HepG2 (cell line): ENCODE data around the gene TIRAP. TPM values are rescaled to one million over a fixed set of nuclear protein-coding genes. Genes with fewer than 3 reads are reported as not detected.

Experiments used
- ATAC-seq: fragments of 200-7000 bp; cut with Tn5 transposase; 3 replicates; pipeline ENCODE4 v1.9.1; 2020; ENCODE audit warnings: mild to moderate bottlenecking, moderate library complexity
- BruUV-seq: library from RNA; stranded (reverse); fragments of 400-500 nt; replicated peaks from 2 replicates; lab custom pipeline; 2021; lab: Mats Ljungman, UMichigan
- CTCF ChIA-PET: fragments of 300-600 bp; formaldehyde crosslinking; extraction: SDS; loops from one replicate; lab custom pipeline; 2021; ENCODE audit warnings: low total read pairs, inconsistent platforms, low intra/inter-chr PET ratio; lab: Yijun Ruan, JAX
- POLR2A ChIA-PET: fragments of 350-600 bp; sonication (Branson Sonifier 250); formaldehyde crosslinking; loops from one replicate; lab custom pipeline; 2020; ENCODE audit warnings: antibody characterized with exemption, inconsistent platforms; lab: Yijun Ruan, JAX
- DNase-seq: peaks from one replicate; pipeline ENCODE4 v3.0.0-alpha.2; 2015; ENCODE audit warnings: low spot score
- FAIRE-seq: peaks from 3 replicates; lab custom pipeline; 2011; peaks lifted over from hg19 to GRCh38; lab: Jason Lieb, UNC
- H2AFZ ChIP-seq: one replicate; pipeline ENCODE4 v1.6.1; 2011; ENCODE audit warnings: low read length, inconsistent platforms
- H3K27ac ChIP-seq: fragments of 300-600 bp; 3 replicates; pipeline ENCODE4 v1.8.0; 2011; ENCODE audit warnings: mixed run types, mild to moderate bottlenecking, mixed read lengths, low read length, inconsistent platforms; ENCODE audit not compliant: insufficient read depth; ENCODE audit errors: extremely low read length
- H3K27me3 ChIP-seq, 2 experiments: fragments of 200-600 bp in 1 of 2; 2 replicates in 1 of 2; 3 replicates in 1 of 2; pipeline versions ENCODE4 v1.6.0 to v1.8.0; 2011; ENCODE audit warnings: low read length in 2 of 2, mild to moderate bottlenecking in 2 of 2, moderate library complexity in 2 of 2, inconsistent platforms in 1 of 2; ENCODE audit not compliant: insufficient read depth in 2 of 2, control insufficient read depth in 1 of 2
- H3K36me3 ChIP-seq, 2 experiments: fragments of 200-600 bp in 1 of 2; replicated peaks in 1 of 2; 2 replicates in 1 of 2; 3 replicates in 1 of 2; pipeline versions ENCODE4 v1.5.1 to v1.8.0; 2011; ENCODE audit warnings: low read length in 2 of 2, inconsistent platforms in 1 of 2; ENCODE audit not compliant: insufficient read depth in 2 of 2, control insufficient read depth in 1 of 2
- H3K4me1 ChIP-seq: 2 replicates; pipeline ENCODE4 v1.5.1; 2012; ENCODE audit warnings: low read length, inconsistent platforms; ENCODE audit not compliant: insufficient read depth
- H3K4me2 ChIP-seq: 2 replicates; pipeline ENCODE4 v1.6.0; 2011; ENCODE audit warnings: low read depth, low read length, inconsistent platforms
- H3K4me3 ChIP-seq, 3 experiments: fragments of 200-600 bp in 1 of 3; sonication (generic), shearing (Covaris generic) in 1 of 3; replicated peaks in 1 of 3; 2 replicates each; pipeline ENCODE4 v1.5.1; 2011 to 2016; ENCODE audit warnings: low read length in 3 of 3, inconsistent platforms in 2 of 3, low read depth in 2 of 3, mild to moderate bottlenecking in 2 of 3, control low read depth in 1 of 3, mixed read lengths in 1 of 3; ENCODE audit not compliant: insufficient read depth in 1 of 3
- H3K79me2 ChIP-seq: one replicate; pipeline ENCODE4 v1.6.1; 2011; ENCODE audit warnings: low read length, inconsistent platforms; ENCODE audit not compliant: insufficient read depth
- H3K9ac ChIP-seq: 2 replicates; pipeline ENCODE4 v1.6.0; 2011; ENCODE audit warnings: mild to moderate bottlenecking, low read depth, low read length, inconsistent platforms; ENCODE audit not compliant: insufficient read depth
- H3K9me3 ChIP-seq: 2 replicates; pipeline ENCODE4 v1.5.1; 2012; ENCODE audit warnings: mild to moderate bottlenecking, low read length
- H4K20me1 ChIP-seq: 2 replicates; pipeline ENCODE4 v1.6.0; 2011; ENCODE audit warnings: inconsistent platforms, mild to moderate bottlenecking, low read length, moderate library complexity; ENCODE audit not compliant: insufficient read depth
- AGO2 ChIP-seq: fragments of 200-400 bp; formaldehyde crosslinking; optimal IDR thresholded peaks from 2 replicates; pipeline ENCODE3; 2017; ENCODE audit warnings: mild to moderate bottlenecking, low read depth, low read length, moderate library complexity
- ETS1 ChIP-seq: sonication (generic); formaldehyde crosslinking; IDR thresholded peaks from 2 replicates; pipeline ENCODE4 v1.4.0; 2020; ENCODE audit warnings: missing genetic modification reagents
- EZH2 ChIP-seq: conservative IDR thresholded peaks from 2 replicates; pipeline ENCODE4 v1.6.1; 2012; ENCODE audit warnings: mild to moderate bottlenecking, low read depth, low read length, moderate library complexity
- FOXP1 ChIP-seq, 2 experiments: fragments of 450-650 bp in 1 of 2; IDR thresholded peaks; 2 replicates each; pipeline ENCODE4 v1.6.1; 2017 to 2018; ENCODE audit warnings: antibody characterized with exemption in 1 of 2
- GPN1 ChIP-seq: sonication (generic); formaldehyde crosslinking; IDR thresholded peaks from 2 replicates; pipeline ENCODE4 v1.5.1; 2020; ENCODE audit warnings: missing genetic modification reagents, borderline replicate concordance
- POLR2A ChIP-seq, 2 experiments: IDR thresholded peaks; 2 replicates each; pipeline ENCODE4 v1.6.1; 2011; ENCODE audit warnings: low read depth in 2 of 2, low read length in 2 of 2, mild to moderate bottlenecking in 1 of 2, moderate library complexity in 1 of 2; ENCODE audit not compliant: insufficient read depth in 1 of 2
- POLR2G ChIP-seq: fragments of 200-400 bp; formaldehyde crosslinking; IDR thresholded peaks from 2 replicates; pipeline ENCODE4 v1.6.1; 2018; ENCODE audit warnings: mild to moderate bottlenecking, low read depth, low read length, moderate library complexity
- RBFOX2 ChIP-seq: fragments of 200-400 bp; formaldehyde crosslinking; IDR thresholded peaks from 2 replicates; pipeline ENCODE4 v1.6.1; 2017; ENCODE audit warnings: low read depth, mild to moderate bottlenecking, low read length
- RBM22 ChIP-seq: fragments of 200-400 bp; formaldehyde crosslinking; optimal IDR thresholded peaks from 2 replicates; pipeline ENCODE3; 2017; ENCODE audit warnings: mild to moderate bottlenecking, low read length, moderate library complexity
- U2AF1 ChIP-seq: fragments of 200-400 bp; formaldehyde crosslinking; optimal IDR thresholded peaks from 2 replicates; pipeline ENCODE3; 2017; ENCODE audit warnings: mild to moderate bottlenecking, low read depth, low read length
- ZNF101 ChIP-seq: sonication (generic); formaldehyde crosslinking; IDR thresholded peaks from 2 replicates; pipeline ENCODE4 v1.4.0; 2020; ENCODE audit warnings: mild to moderate bottlenecking, low read depth, missing genetic modification reagents, borderline replicate concordance
- ZNF512 ChIP-seq: sonication (generic); formaldehyde crosslinking; IDR thresholded peaks from 2 replicates; pipeline ENCODE4 v1.4.0; 2020; ENCODE audit warnings: mild to moderate bottlenecking, missing genetic modification reagents
- ZNF784 ChIP-seq: sonication (generic); formaldehyde crosslinking; IDR thresholded peaks from 2 replicates; pipeline ENCODE4 v1.5.1; 2020; ENCODE audit warnings: missing genetic modification reagents, mild to moderate bottlenecking, borderline replicate concordance
- WGBS: methylation state at CpG from one replicate; pipeline ENCODE4 v1.1.6; 2017; ENCODE audit warnings: low lambda C conversion rate; 5-methylcytosine and 5-hydroxymethylcytosine counted together
- in situ Hi-C: cut with HindIII; loops from 2 replicates; pipeline ENCODE4 v1.10.0; 2017; ENCODE audit warnings: low pct_unique_long_range_greater_than_20kb; ENCODE audit not compliant: extremely low pct_ligation_motif_present
- intact Hi-C: fragments of 100-400 bp; cut with micrococcal nuclease; formaldehyde crosslinking; loops from one replicate; pipeline ENCODE4 v1.10.0; 2022; ENCODE audit not compliant: unreplicated experiment
- polyA plus RNA-seq, 8 experiments: library from polyadenylated mRNA; depleted of rRNA in 3 of 8; stranded (reverse) in 7 of 8; unstranded in 1 of 8; fragments of >200 nt; fragmentation: Illumina TruSeq in 4 of 8; extraction: Trizol in 4 of 8; gene quantifications; 2 replicates each; pipeline versions ENCODE4 v1.2.1 to v1.2.3, GENCODE V29; 2011 to 2016; ENCODE audit warnings: low read depth in 4 of 8, missing spikeins in 1 of 8, mixed read lengths in 1 of 8; ENCODE audit not compliant: insufficient read depth in 1 of 8
- total RNA-seq, 5 experiments: library from RNA; depleted of rRNA; stranded (reverse); fragments of >200 nt; fragmentation: Illumina TruSeq; extraction: Trizol; gene quantifications; 2 replicates each; pipeline ENCODE4 v1.2.3, GENCODE V29; 2016; ENCODE audit warnings: low read depth in 1 of 5

The TIRAP gene
- total and polyA plus RNA-seq, 2 of the 13 experiments (the other 11 are each of a cell fraction or from before 2014, with no cell fraction given), result 5.4 to 5.7 TPM

GRCh38 chr11:126262216-126262615, 20.7 kb upstream of the TIRAP start:
- no peak for ATAC-seq
- intact Hi-C loops, result no loop called here
- CTCF ChIA-PET, result no interaction called here

GRCh38 chr11:126263489-126263888, 19.4 kb upstream of the TIRAP start:
- intact Hi-C loops, result no loop called here
- 96% methylated on average over 5 of the region's 6 CpGs for WGBS
- POLR2A ChIA-PET, result no interaction called here
- TF ChIP-seq RBFOX2 (peak; percentile 31; the same call in 1 of the 2 replicates), ZNF784 (CRISPR knock-in tag) (no peak), FOXP1 (IDR thresholded peaks at IDR 0.05) (no peak), FOXP1 (CRISPR knock-in tag; IDR thresholded peaks at IDR 0.05) (no peak), ZNF512 (CRISPR knock-in tag) (no peak), ZNF101 (CRISPR knock-in tag) (no peak), U2AF1 (no peak), POLR2G (0 out of 2 replicates have a peak, but pooled peaks have one; percentile 10), AGO2 (peak; percentile 19), GPN1 (no peak), EZH2 (no peak)

More at GRCh38 chr11:126262216-126262615, 20.7 kb upstream of the TIRAP start:
- no peak overlapping the region for H2AFZ ChIP-seq
- H3K79me2 ChIP-seq, result peaks cover 4% of the 10 kb centered on the region
- in situ Hi-C loops, result no loop called here
- H3K4me1 ChIP-seq, result peaks cover 10% of the 10 kb centered on the region
- H3K27me3 ChIP-seq, result no peaks in the 10 kb centered on the region
- no peak overlapping the region for H3K4me3 ChIP-seq
- no peaks in the 10 kb centered on the region for H3K9me3 ChIP-seq
- no TSS peak for BruUV-seq
- H4K20me1 ChIP-seq, result no peaks in the 10 kb centered on the region
- no peak overlapping the region for H3K27ac ChIP-seq
- FAIRE-seq (no peak), DNase-seq (no peak)
- TF ChIP-seq POLR2G, result peak; percentile 30; the same call in 1 of the 2 replicates
- TF ChIP-seq POLR2A (IDR thresholded peaks at IDR 0.05; ENCODE audit: insufficient read depth in 1 of 2, low read depth in 2 of 2, low read length in 2 of 2), result peak in 1 of 2 experiments; percentile 22; a peak in 1 of 4 replicates
- no peak for TF ChIP-seq ETS1 (CRISPR knock-in tag)
- peak; percentile 87 for TF ChIP-seq RBM22
- TF ChIP-seq, all 625 proteins: peak for 3
- Histone ChIP-seq H3K4me2 (no peak overlapping the region), H3K9ac (no peak overlapping the region), H3K36me3 (peaks cover 40 to 65% of the 10 kb centered on the region in 2 experiments)
- 92% methylated on average over 6 of the region's 6 CpGs for WGBS
- POLR2A ChIA-PET, result interaction anchor here (1.4 kb wide), 1 partner anchor 51 kb away, joined by 5 read pairs; the partner anchor contains the start of genes FAM118B and RPUSD4

More at GRCh38 chr11:126263489-126263888, 19.4 kb upstream of the TIRAP start:
- Histone ChIP-seq H3K79me2 (peaks cover 17% of the 10 kb centered on the region), H3K4me1 (peaks cover 16% of the 10 kb centered on the region), H3K9me3 (no peaks in the 10 kb centered on the region), H3K27ac (no peak overlapping the region), H3K9ac (no peak overlapping the region), H3K36me3 (peaks cover 40 to 59% of the 10 kb centered on the region in 2 experiments), H3K27me3 (no peaks in the 10 kb centered on the region; a peak in 1 of 5 replicates), H3K4me3 (no peak overlapping the region), H3K4me2 (no peak overlapping the region), H2AFZ (no peak overlapping the region), H4K20me1 (no peaks in the 10 kb centered on the region)
- ATAC-seq (no peak), FAIRE-seq (no peak), DNase-seq (no peak)
- in situ Hi-C loops, result no loop called here
- no TSS peak for BruUV-seq
- CTCF ChIA-PET, result no interaction called here
